ENCODE data around the gene MRPS22. TPM values are rescaled to one million over a fixed set of nuclear protein-coding genes. Genes with fewer than 3 reads are reported as not detected.
A peak's percentile ranks its signal among the peaks of the same experiment; 100 is the strongest.
"Not testable (repeated sequence)": the region's sequence is repeated elsewhere in the genome, so short reads cannot be mapped to it uniquely, and the experiment has no call there.

Gene MRPS22
- total and polyA plus RNA-seq, 7 donors = 39.2 to 78.4 (median 53.6) TPM

GRCh38 chr3:139388821-139389551, 45.2 kb downstream of the MRPS22 start:
- WGBS, 2 donors = 1 to 4% methylated on average over 25 of the region's 25 CpGs
- Histone ChIP-seq H3K36me3 (no peaks in the 10 kb centered on the region), H3K4me3 (peak overlapping the region; percentile 73 to 96 (median 90)), H3K27me3 (no peaks in the 10 kb centered on the region), H3K4me1 (peaks cover 0 to 44% (median 39%) of the 10 kb centered on the region in 4 donors), H3K27ac (peak overlapping the region; percentile 94 to 96 (median 96)), H3K9me3 (no peaks in the 10 kb centered on the region)
- TF ChIP-seq POLR2AphosphoS5 (IDR thresholded peaks at IDR 0.05) (no peak), POLR2A (IDR thresholded peaks at IDR 0.05) (no peak), CTCF (IDR thresholded peaks at IDR 0.05) (no peak), EP300 (IDR thresholded peaks at IDR 0.05) (no peak)
- intact Hi-C loops (cut with DNase I) = loop anchor here (5.0 kb wide), 1 partner anchor 42 kb away; no protein-coding TSS in a partner anchor
- no peak for DNase-seq

- H3K4me3 ChIP-seq = peak within 1 kb of the TSS; percentile 73 to 96 (median 90)
- no peaks in the 10 kb centered on the region for H3K9me3 ChIP-seq
- H3K27ac ChIP-seq = peak within 1 kb of the TSS; percentile 94 to 96 (median 96)
- H3K27me3 ChIP-seq = no peaks in the 10 kb centered on the region
- H3K4me1 ChIP-seq = peaks cover 0 to 43% (median 39%) of the 10 kb centered on the region in 4 donors
- WGBS, 2 donors = 1% methylated on average over 52 of the region's 52 CpGs
- no peaks in the 10 kb centered on the region for H3K36me3 ChIP-seq
- intact Hi-C loops (cut with DNase I) = loop anchor here (5.0 kb wide), 1 partner anchor 42 kb away; no protein-coding TSS in a partner anchor
- peak; percentile 100 for DNase-seq
- TF ChIP-seq EP300 (IDR thresholded peaks at IDR 0.05) = peak in 1 of 4 donors; percentile 66
- TF ChIP-seq CTCF (IDR thresholded peaks at IDR 0.05) = no peak
- peak; percentile 73 to 80 for TF ChIP-seq POLR2A (IDR thresholded peaks at IDR 0.05)
- TF ChIP-seq POLR2AphosphoS5 (IDR thresholded peaks at IDR 0.05) = peak; percentile 87 to 95 (median 94)
Measured at GRCh38 chr3:139389552-139390368, 45.9 kb downstream of the MRPS22 start, which contains the start of gene COPB2. COPB2 (minus strand) TSS chr3:139389647; CDS start chr3:139389550, 97 bp downstream.

GRCh38 chr3:139394116-139394515, 50.3 kb downstream of the MRPS22 start:
- Histone ChIP-seq H3K9me3 (no peaks in the 10 kb centered on the region), H3K4me3 (no peak overlapping the region), H3K4me1 (peaks cover 0 to 16% (median 12%) of the 10 kb centered on the region in 4 donors), H3K36me3 (no peaks in the 10 kb centered on the region), H3K27ac (no peak overlapping the region), H3K27me3 (no peaks in the 10 kb centered on the region)
- TF ChIP-seq POLR2AphosphoS5 (IDR thresholded peaks at IDR 0.05) = no peak
- intact Hi-C loops (cut with DNase I) = no loop called here
- DNase-seq = no peak

- 96% methylated on average over 3 of the region's 3 CpGs for WGBS, 2 donors
- Histone ChIP-seq H3K4me1 (no peaks in the 10 kb centered on the region), H3K4me3 (no peak overlapping the region), H3K27ac (no peak overlapping the region), H3K27me3 (no peaks in the 10 kb centered on the region), H3K36me3 (no peaks in the 10 kb centered on the region), H3K9me3 (no peaks in the 10 kb centered on the region)
- TF ChIP-seq CTCF (IDR thresholded peaks at IDR 0.05) = no peak
- TF ChIP-seq EP300 (IDR thresholded peaks at IDR 0.05) = no peak
- TF ChIP-seq POLR2AphosphoS5 (IDR thresholded peaks at IDR 0.05) = no peak
- TF ChIP-seq POLR2A (IDR thresholded peaks at IDR 0.05) = no peak
- intact Hi-C loops (cut with DNase I) = no loop called here
- DNase-seq = no peak
Measured at GRCh38 chr3:139396707-139397106, 52.9 kb downstream of the MRPS22 start.

- 85 to 88% methylated on average over 2 of the region's 2 CpGs for WGBS, 2 donors
- H3K9me3 ChIP-seq = peaks cover 0 to 13% (median 0%) of the 10 kb centered on the region in 4 donors
- H3K27me3 ChIP-seq; intact Hi-C loops (cut with DNase I); H3K4me3 ChIP-seq; H3K4me1 ChIP-seq; H3K27ac ChIP-seq; DNase-seq; H3K36me3 ChIP-seq: not testable (repeated sequence)
Measured at GRCh38 chr3:139401155-139401554, 57.3 kb downstream of the MRPS22 start.

Small RNA genes lying within 50 kb of the gene (small RNA-seq; reads per million reads assigned to genes)
- 0 reads per million in 3 donors for gene RF00026

Other genes with a start within 250 kb of the MRPS22 start
- 10 to 100 TPM; 54.0 to 82.0 (median 68.7) TPM for gene COPB2, start 45.6 kb downstream of the MRPS22 start, total RNA-seq
- gene COPB2, start 45.6 kb downstream of the MRPS22 start, polyA plus RNA-seq = 10 to 100 TPM; 52.3 to 68.9 (median 59.8) TPM
- not detected for gene RBP2, start 132.5 kb downstream of the MRPS22 start, total RNA-seq
- gene RBP2, start 132.5 kb downstream of the MRPS22 start, polyA plus RNA-seq = 10 to 100 TPM in 1 of 3 donors, 1 to 10 TPM in 1, under 1 TPM in 1; 0.87 to 57.1 (median 6.0) TPM
- 10 to 100 TPM in 3 of 4 donors, 1 to 10 TPM in 1; 7.5 to 32.7 (median 10.5) TPM for gene RBP1, start 195.7 kb downstream of the MRPS22 start, total RNA-seq
- gene RBP1, start 195.7 kb downstream of the MRPS22 start, polyA plus RNA-seq = 10 to 100 TPM; 15.4 to 17.8 (median 16.8) TPM

Data from sigmoid colon (tissue), 7 donors.